Endodermal cell (in vitro differentiated cells): Measurements from ENCODE around the gene INO80B. TPM values are rescaled to one million over a fixed set of nuclear protein-coding genes. Genes with fewer than 3 reads are reported as not detected.

Experiments used
- DNase-seq: peaks from one replicate; pipeline ENCODE4 v3.0.0-alpha.2; 2017
- H3K27ac ChIP-seq: 2 replicates; pipeline ENCODE4 v1.5.1; 2013; ENCODE audit warnings: mild to moderate bottlenecking, low read depth, low read length, moderate library complexity
- H3K27me3 ChIP-seq: 2 replicates; pipeline ENCODE4 v1.6.1; 2013; ENCODE audit warnings: mild to moderate bottlenecking, low read length, moderate library complexity; ENCODE audit not compliant: insufficient read depth, control insufficient read depth, poor library complexity, severe bottlenecking
- H3K36me3 ChIP-seq: 2 replicates; pipeline ENCODE4 v1.7.0; 2013; ENCODE audit warnings: mild to moderate bottlenecking, low read length, moderate library complexity; ENCODE audit not compliant: control insufficient read depth, insufficient read depth
- H3K4me1 ChIP-seq: one replicate; pipeline ENCODE4 v1.7.0; 2013; ENCODE audit warnings: low read length; ENCODE audit not compliant: control insufficient read depth, insufficient read depth
- H3K4me3 ChIP-seq: 2 replicates; pipeline ENCODE4 v1.5.1; 2013; ENCODE audit warnings: mild to moderate bottlenecking, low read length, moderate library complexity
- H3K9ac ChIP-seq: 2 replicates; pipeline ENCODE4 v1.6.1; 2013; ENCODE audit warnings: mild to moderate bottlenecking, low read length, moderate library complexity; ENCODE audit not compliant: poor library complexity, severe bottlenecking; ENCODE audit errors: extremely low read depth
- H3K9me3 ChIP-seq: 2 replicates; pipeline ENCODE4 v1.6.1; 2013; ENCODE audit warnings: mild to moderate bottlenecking, low read length, moderate library complexity; ENCODE audit not compliant: control insufficient read depth
- H3K27ac Mint-ChIP-seq: 2 replicates; pipeline ENCODE4 v1.8.0; 2020; ENCODE audit warnings: mixed read lengths
- H3K27me3 Mint-ChIP-seq: 2 replicates; pipeline ENCODE4 v1.8.0; 2021; ENCODE audit warnings: mild to moderate bottlenecking, mixed read lengths; ENCODE audit not compliant: insufficient read depth
- H3K36me3 Mint-ChIP-seq: 2 replicates; pipeline ENCODE4 v1.8.0; 2020; ENCODE audit warnings: low read depth, mixed read lengths
- H3K4me1 Mint-ChIP-seq: 2 replicates; pipeline ENCODE4 v1.8.0; 2020; ENCODE audit warnings: mixed read lengths
- H3K4me3 Mint-ChIP-seq: 2 replicates; pipeline ENCODE4 v1.8.0; 2020; ENCODE audit warnings: mild to moderate bottlenecking, moderate library complexity, mixed read lengths
- H3K9me3 Mint-ChIP-seq: 2 replicates; pipeline ENCODE4 v1.8.0; 2020; ENCODE audit warnings: mild to moderate bottlenecking, mixed read lengths
- CTCF ChIP-seq: fragments of 200-600 bp; sonication (generic); conservative IDR thresholded peaks from 2 replicates; pipeline ENCODE4 v1.5.0; 2021; ENCODE audit warnings: antibody characterized with exemption, mild to moderate bottlenecking
- WGBS, 2 experiments: methylation state at CpG; one replicate each; pipeline versions ENCODE4 v1.1.5 to v1.1.7; 2013; ENCODE audit warnings: missing lambda C conversion rate in 2 of 2, mixed read lengths in 1 of 2; ENCODE audit not compliant: insufficient coverage in 1 of 2, insufficient read length in 1 of 2; 5-methylcytosine and 5-hydroxymethylcytosine counted together
- total RNA-seq, 2 donors: library from RNA; stranded (reverse); fragmentation: NEBNext Ultra II Directional in 1 of 2; extraction: Animal tissue kit (Norgen Biotek cat#: 25700) in 1 of 2; gene quantifications; 2 replicates in 1 of 2; 3 replicates in 1 of 2; pipeline ENCODE4 v1.2.1, GENCODE V29; 2021

INO80B gene
- total RNA-seq, 2 donors from 2014 or later = 23.9 to 38.8 TPM

- WGBS, 2 experiments = 92 to 96% methylated on average over 25 to 27 of the region's 27 CpGs
- H3K36me3 Mint-ChIP-seq = peaks cover 27% of the 10 kb centered on the region
- H3K9ac ChIP-seq = no peak overlapping the region
- H3K4me3 ChIP-seq = no peak overlapping the region
- H3K27ac Mint-ChIP-seq = peak overlapping the region; percentile 35
- no peaks in the 10 kb centered on the region for H3K27me3 ChIP-seq
- peaks cover 28% of the 10 kb centered on the region for H3K36me3 ChIP-seq
- H3K9me3 Mint-ChIP-seq = no peaks in the 10 kb centered on the region
- H3K27me3 Mint-ChIP-seq = no peaks in the 10 kb centered on the region
- no peak overlapping the region for H3K4me3 Mint-ChIP-seq
- peaks cover 19% of the 10 kb centered on the region for H3K4me1 Mint-ChIP-seq
- H3K9me3 ChIP-seq = no peaks in the 10 kb centered on the region
- H3K4me1 ChIP-seq = no peaks in the 10 kb centered on the region
- peak; percentile 67 for TF ChIP-seq CTCF
- peak; percentile 86 for DNase-seq
- no peak overlapping the region for H3K27ac ChIP-seq
Measured at GRCh38 chr2:74461187-74462053, 6.5 kb downstream of the INO80B start.

- Histone ChIP-seq H3K4me1 (no peaks in the 10 kb centered on the region), H3K9me3 (no peaks in the 10 kb centered on the region), H3K4me3 (no peak overlapping the region), H3K27ac (no peak overlapping the region), H3K36me3 (peaks cover 28% of the 10 kb centered on the region), H3K27me3 (no peaks in the 10 kb centered on the region), H3K9ac (no peak overlapping the region)
- no peak overlapping the region for H3K4me3 Mint-ChIP-seq
- H3K27ac Mint-ChIP-seq = no peak overlapping the region
- H3K9me3 Mint-ChIP-seq = no peaks in the 10 kb centered on the region
- no peaks in the 10 kb centered on the region for H3K27me3 Mint-ChIP-seq
- peaks cover 27% of the 10 kb centered on the region for H3K36me3 Mint-ChIP-seq
- no peak for TF ChIP-seq CTCF
- peaks cover 11% of the 10 kb centered on the region for H3K4me1 Mint-ChIP-seq
- 94 to 96% methylated on average over 13 to 20 of the region's 20 CpGs for WGBS, 2 experiments
- no peak for DNase-seq
Measured at GRCh38 chr2:74462054-74462785, 7.3 kb downstream of the INO80B start.

- no peaks in the 10 kb centered on the region for H3K27me3 ChIP-seq
- no peak overlapping the region for H3K4me3 ChIP-seq
- Mint-ChIP-seq H3K36me3 (peaks cover 27% of the 10 kb centered on the region), H3K9me3 (no peaks in the 10 kb centered on the region), H3K4me1 (peaks cover 10% of the 10 kb centered on the region), H3K4me3 (peak overlapping the region; percentile 93), H3K27me3 (no peaks in the 10 kb centered on the region), H3K27ac (no peak overlapping the region)
- H3K9me3 ChIP-seq = no peaks in the 10 kb centered on the region
- no peak overlapping the region for H3K27ac ChIP-seq
- peaks cover 28% of the 10 kb centered on the region for H3K36me3 ChIP-seq
- WGBS, 2 experiments = 93% methylated on average over 4 of the region's 4 CpGs; no CpG with 5 or more reads in 1 of the 2 experiments
- no peak for DNase-seq
- TF ChIP-seq CTCF = no peak
- no peak overlapping the region for H3K9ac ChIP-seq
- H3K4me1 ChIP-seq = no peaks in the 10 kb centered on the region
Measured at GRCh38 chr2:74462786-74463105, 7.9 kb downstream of the INO80B start.
